Measurements from ENCODE around the gene MCM3AP. TPM values are rescaled to one million over a fixed set of nuclear protein-coding genes. Genes with fewer than 3 reads are reported as not detected.

MCM3AP gene
- total and polyA plus RNA-seq, 9 of the 15 experiments (the other 6 are each of a cell fraction or from before 2014, with no cell fraction given): 6.5 to 179 (median 69.6) TPM

DNA sequence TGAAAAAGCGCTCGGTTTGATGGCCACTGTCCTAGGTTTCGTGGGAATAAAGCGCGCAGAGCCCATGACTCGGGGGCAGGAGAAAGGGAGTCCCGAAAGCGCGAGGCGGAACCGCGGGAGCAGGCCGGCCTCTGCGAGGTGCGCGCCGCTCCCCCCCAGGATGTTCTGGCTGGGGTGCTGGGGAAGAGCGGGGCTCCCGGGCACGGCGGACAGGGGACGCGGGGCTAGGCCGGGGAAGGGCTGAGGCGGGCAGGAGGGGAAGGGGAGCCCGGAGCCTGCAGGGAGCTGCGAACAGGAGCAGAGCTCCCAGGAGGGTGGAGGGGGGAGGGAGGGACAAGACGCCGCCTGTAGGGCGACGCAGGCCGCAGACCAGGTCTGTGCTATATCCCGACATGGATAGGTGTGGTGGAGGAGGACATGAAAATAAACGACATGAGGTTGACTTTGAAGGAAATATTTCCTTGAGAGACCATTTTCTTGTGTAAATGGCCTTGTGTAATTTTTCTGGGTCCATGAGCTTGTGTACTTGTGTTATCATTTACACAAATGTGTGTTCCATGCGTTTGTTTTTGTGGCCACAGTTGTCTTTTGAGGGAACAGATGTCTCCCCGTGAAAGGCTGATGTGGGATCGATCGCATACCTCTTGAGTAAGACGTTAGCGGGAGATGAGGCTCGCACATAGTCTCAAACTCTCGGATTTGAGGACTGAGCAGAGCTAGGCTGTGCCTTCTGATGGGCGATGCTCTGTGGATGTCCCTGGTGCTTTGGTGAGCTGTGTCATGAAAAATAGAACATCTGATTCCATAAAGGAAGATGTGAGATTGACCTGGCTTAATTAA lies 39.9 kb upstream of the MCM3AP start (continued):
- peak; percentile 13; the same call in 1 of the 2 replicates for TF ChIP-seq RB1 (IDR thresholded peaks at IDR 0.05; ENCODE audit: low read depth)
- TF ChIP-seq CHD1 (IDR thresholded peaks at IDR 0.05; ENCODE audit: low read length): peak; percentile 41

DNA sequence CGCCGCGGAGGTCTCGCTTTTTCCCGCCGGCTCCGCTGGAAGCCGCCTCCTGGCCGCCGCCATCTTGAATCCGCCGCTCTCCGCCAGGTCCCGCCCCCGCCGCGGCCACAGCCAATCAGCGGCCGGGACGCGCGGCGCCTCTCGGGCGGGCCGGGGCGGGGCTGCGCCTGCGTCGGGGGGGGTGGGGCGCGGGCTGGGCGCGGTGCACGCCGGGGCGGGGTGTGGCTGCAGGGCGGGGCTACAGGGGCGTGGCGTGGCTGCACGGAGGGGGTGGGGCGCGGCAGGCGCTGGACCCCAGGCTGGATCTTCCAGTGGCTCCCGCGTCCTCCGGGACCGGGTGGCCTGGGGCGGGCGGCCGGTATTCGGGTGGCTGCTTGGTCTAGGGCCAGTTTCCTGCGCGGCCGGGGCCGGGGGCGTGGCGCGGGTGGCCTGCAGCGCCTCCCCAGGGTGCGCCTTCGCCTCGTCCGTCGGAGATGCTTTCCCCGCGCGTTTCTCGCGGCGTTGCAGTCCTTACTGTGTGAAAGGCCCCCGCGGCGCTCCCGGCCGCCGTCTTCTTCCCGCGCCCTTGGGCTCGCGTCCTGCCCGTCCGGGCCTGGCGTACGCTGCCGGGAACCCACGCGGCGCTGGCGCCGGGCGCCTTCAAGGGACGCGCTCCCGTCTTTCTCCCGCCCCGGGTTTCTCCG lies 39.1 kb upstream of the MCM3AP start:
- no peaks in the 10 kb centered on the region for H3K9me1 ChIP-seq (ENCODE audit: control insufficient read depth, insufficient read depth, low read length)
- peak overlapping the region; percentile 99 for H3K27ac ChIP-seq (ENCODE audit: extremely low read depth, low read depth, low read length)
- peaks cover 84% of the 10 kb centered on the region for H3K79me2 ChIP-seq (ENCODE audit: control insufficient read depth, insufficient read depth, low read length)
- in situ Hi-C loops (cut with MboI) (no loop called here), intact Hi-C loops (cut with micrococcal nuclease) (loop anchor here (1.0 to 2.0 kb wide), 2 partner anchors 38 to 96 kb away; partner anchors contain the start of genes LSS and YBEY)
- CTCF ChIA-PET (ENCODE audit: low intra/inter-chr PET ratio): no interaction called here
- DNase-seq (ENCODE audit: extremely low read depth in 1 of 4, low spot score in 3 of 4) (peak; percentile 90 to 99 (median 96)), FAIRE-seq (no peak), ATAC-seq (peak; percentile 70)
- peak overlapping the region; percentile 73 for H2AFZ ChIP-seq (ENCODE audit: low read depth, low read length)
- H3K4me1 ChIP-seq (replicated peaks in 1 of 2; ENCODE audit: control insufficient read depth in 2 of 2, insufficient read depth in 2 of 2, low read length in 2 of 2): peaks cover 29 to 50% of the 10 kb centered on the region in 2 experiments; a peak in 4 of 5 replicates
- H3K4me3 ChIP-seq: peak overlapping the region; percentile 89
- H3K27me3 ChIP-seq (ENCODE audit: control insufficient read depth in 2 of 2, insufficient read depth in 2 of 2, low read length in 2 of 2): no peaks in the 10 kb centered on the region
- POLR2A ChIA-PET: interaction anchor here (0.6 to 2.1 kb wide), 11 partner anchors 10 to 376 kb away, joined by 3 to 13 read pairs (median 3); partner anchors contain the start of gene MCM3AP
- peaks cover 19% of the 10 kb centered on the region for H4K20me1 ChIP-seq (replicated peaks; ENCODE audit: control insufficient read depth, insufficient read depth, low read length)
- no peaks in the 10 kb centered on the region for H3K9me3 ChIP-seq (replicated peaks; ENCODE audit: control insufficient read depth, insufficient read depth, low read depth, low read length)
- peak overlapping the region; percentile 99 to 100 for H3K9ac ChIP-seq (ENCODE audit: insufficient read depth in 1 of 2, low read depth in 2 of 2, low read length in 2 of 2)
- peaks cover 45% of the 10 kb centered on the region for H3K36me3 ChIP-seq (ENCODE audit: control insufficient read depth, insufficient read depth, low read length)
- peak overlapping the region; percentile 92 for H3K4me2 ChIP-seq (ENCODE audit: insufficient read depth, low read length)
- BruUV-seq (replicated peaks): TSS peak; percentile 71
- WGBS (ENCODE audit: insufficient coverage, low coverage, missing lambda C conversion rate): under 1% methylated on average over 78 of the region's 98 CpGs
- TF ChIP-seq, protein P1, sequence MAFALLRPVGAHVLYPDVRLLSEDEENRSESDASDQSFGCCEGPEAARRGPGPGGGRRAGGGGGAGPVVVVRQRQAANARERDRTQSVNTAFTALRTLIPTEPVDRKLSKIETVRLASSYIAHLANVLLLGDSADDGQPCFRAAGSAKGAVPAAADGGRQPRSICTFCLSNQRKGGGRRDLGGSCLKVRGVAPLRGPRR (CRISPR knock-in tag; IDR thresholded peaks at IDR 0.05): no peak
- TF ChIP-seq TCF7 (IDR thresholded peaks at IDR 0.05; ENCODE audit: borderline replicate concordance) (no peak), ERF (CRISPR knock-in tag; IDR thresholded peaks at IDR 0.05) (peak; percentile 52; the same call in 1 of the 2 replicates), TGIF2 (CRISPR knock-in tag; IDR thresholded peaks at IDR 0.05) (peak; percentile 96; the same call in 1 of the 2 replicates), ZNF239 (CRISPR knock-in tag; IDR thresholded peaks at IDR 0.05) (no peak; the same call in 1 of the 2 replicates), NEUROD1 (IDR thresholded peaks at IDR 0.05; ENCODE audit: borderline replicate concordance, low read depth, low read length, partially characterized antibody) (no peak), CBX3 (IDR thresholded peaks at IDR 0.05; ENCODE audit: borderline replicate concordance in 1 of 2, low read length in 2 of 2) (no peak), SMARCA5 (IDR thresholded peaks at IDR 0.05) (no peak), CEBPB (tag; IDR thresholded peaks at IDR 0.05) (no peak)
- TF ChIP-seq, protein P2, sequence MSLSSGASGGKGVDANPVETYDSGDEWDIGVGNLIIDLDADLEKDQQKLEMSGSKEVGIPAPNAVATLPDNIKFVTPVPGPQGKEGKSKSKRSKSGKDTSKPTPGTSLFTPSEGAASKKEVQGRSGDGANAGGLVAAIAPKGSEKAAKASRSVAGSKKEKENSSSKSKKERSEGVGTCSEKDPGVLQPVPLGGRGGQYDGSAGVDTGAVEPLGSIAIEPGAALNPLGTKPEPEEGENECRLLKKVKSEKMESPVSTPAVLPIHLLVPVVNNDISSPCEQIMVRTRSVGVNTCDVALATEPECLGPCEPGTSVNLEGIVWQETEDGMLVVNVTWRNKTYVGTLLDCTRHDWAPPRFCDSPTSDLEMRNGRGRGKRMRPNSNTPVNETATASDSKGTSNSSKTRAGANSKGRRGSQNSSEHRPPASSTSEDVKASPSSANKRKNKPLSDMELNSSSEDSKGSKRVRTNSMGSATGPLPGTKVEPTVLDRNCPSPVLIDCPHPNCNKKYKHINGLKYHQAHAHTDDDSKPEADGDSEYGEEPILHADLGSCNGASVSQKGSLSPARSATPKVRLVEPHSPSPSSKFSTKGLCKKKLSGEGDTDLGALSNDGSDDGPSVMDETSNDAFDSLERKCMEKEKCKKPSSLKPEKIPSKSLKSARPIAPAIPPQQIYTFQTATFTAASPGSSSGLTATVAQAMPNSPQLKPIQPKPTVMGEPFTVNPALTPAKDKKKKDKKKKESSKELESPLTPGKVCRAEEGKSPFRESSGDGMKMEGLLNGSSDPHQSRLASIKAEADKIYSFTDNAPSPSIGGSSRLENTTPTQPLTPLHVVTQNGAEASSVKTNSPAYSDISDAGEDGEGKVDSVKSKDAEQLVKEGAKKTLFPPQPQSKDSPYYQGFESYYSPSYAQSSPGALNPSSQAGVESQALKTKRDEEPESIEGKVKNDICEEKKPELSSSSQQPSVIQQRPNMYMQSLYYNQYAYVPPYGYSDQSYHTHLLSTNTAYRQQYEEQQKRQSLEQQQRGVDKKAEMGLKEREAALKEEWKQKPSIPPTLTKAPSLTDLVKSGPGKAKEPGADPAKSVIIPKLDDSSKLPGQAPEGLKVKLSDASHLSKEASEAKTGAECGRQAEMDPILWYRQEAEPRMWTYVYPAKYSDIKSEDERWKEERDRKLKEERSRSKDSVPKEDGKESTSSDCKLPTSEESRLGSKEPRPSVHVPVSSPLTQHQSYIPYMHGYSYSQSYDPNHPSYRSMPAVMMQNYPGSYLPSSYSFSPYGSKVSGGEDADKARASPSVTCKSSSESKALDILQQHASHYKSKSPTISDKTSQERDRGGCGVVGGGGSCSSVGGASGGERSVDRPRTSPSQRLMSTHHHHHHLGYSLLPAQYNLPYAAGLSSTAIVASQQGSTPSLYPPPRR (CRISPR knock-in tag; IDR thresholded peaks at IDR 0.05; ENCODE audit: borderline replicate concordance): no peak

Data from K562 (cell line).